ENCODE data around the gene NTSR2.
"Not testable (repeated sequence)": the region's sequence is repeated elsewhere in the genome, so short reads cannot be mapped to it uniquely, and the experiment has no call there.

NTSR2 gene

DNA sequence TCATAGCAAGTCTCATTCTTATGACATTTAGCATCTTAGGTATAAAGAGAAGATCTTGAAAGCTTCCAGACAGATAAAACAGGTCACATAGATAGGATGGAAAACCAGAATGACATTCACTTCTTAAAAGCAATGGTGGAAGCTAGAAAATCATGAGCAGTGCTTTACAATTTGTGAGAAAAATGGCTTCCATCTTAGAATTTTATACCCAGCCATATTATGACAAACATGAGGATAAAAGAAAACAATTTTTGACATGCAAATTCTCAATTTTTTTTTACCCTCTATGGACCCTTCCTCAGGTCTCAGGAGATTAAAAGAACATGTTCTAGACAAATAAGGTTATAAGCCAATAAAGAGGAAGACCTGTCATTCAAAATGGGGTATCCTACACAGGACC is 7.1 kb downstream of the NTSR2 start:
- H3K79me1 ChIP-seq (ENCODE audit: low read depth, low read length), result no peaks in the 10 kb centered on the region

DNA sequence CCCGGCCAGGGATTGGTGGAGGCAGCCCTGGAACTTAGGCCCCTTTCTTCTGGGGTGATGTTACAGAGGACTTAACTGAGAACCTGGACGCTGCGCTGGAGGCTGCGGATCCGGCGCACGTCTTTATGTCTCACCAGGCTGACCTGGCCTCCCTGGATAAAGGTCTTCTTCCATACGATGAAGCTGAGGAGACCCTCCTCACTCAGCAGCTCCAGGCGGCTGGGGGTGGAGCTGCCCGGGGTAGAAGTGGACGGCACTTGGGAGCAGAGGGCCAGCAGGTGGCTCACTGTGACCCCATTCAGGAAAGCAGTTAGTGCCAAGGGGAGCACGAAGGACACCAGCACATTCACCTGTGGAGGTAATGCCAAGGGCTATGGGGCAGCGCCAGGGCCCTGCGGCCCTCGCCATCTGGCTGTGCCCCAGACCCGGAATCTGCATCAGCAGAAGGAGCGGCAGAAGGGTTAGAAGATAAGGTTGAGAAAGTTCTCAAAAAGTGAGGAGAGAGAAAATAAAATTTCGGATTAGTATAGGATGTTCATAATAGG is 8.0 kb downstream of the NTSR2 start:
- H3K27me3 ChIP-seq (ENCODE audit: control insufficient read depth in 3 of 3, insufficient read depth in 3 of 3, low read depth in 1 of 3, low read length in 3 of 3), result peaks cover 0 to 7% (median 0%) of the 10 kb centered on the region in 3 experiments
- DNase-seq (ENCODE audit: low spot score), result no peak
- no peak overlapping the region for H2AK5ac ChIP-seq (ENCODE audit: low read depth, low read length)

More for the DNA sequence above, 7.1 kb downstream of the NTSR2 start:
- no peak for DNase-seq (ENCODE audit: low spot score)
- no peak overlapping the region for H2BK5ac ChIP-seq (ENCODE audit: low read length)
- no peak overlapping the region for H3K9ac ChIP-seq (ENCODE audit: low read depth, low read length, poor library complexity)
- H3K18ac ChIP-seq (ENCODE audit: low read length), result no peak overlapping the region
- no peak overlapping the region for H2AK5ac ChIP-seq (ENCODE audit: low read depth, low read length)
- H3K4me3 ChIP-seq (ENCODE audit: low read length in 2 of 2), result no peak overlapping the region
- H2BK15ac ChIP-seq (ENCODE audit: low read length), result no peak overlapping the region
- H3K27ac ChIP-seq (replicated peaks; ENCODE audit: low read length), result no peak overlapping the region
- peaks cover 4 to 11% of the 10 kb centered on the region in 2 donors for H3K9me3 ChIP-seq (replicated peaks in 1 of 2; ENCODE audit: control insufficient read depth in 2 of 2, insufficient read depth in 1 of 2, low read depth in 1 of 2, low read length in 2 of 2)
- no peak overlapping the region for H3K14ac ChIP-seq (ENCODE audit: low read length)
- H2AFZ ChIP-seq (ENCODE audit: low read length), result no peak overlapping the region
- no peaks in the 10 kb centered on the region for H3K4me1 ChIP-seq (ENCODE audit: control insufficient read depth in 2 of 2, insufficient read depth in 1 of 2, low read depth in 1 of 2, low read length in 2 of 2)
- H4K91ac ChIP-seq (ENCODE audit: low read depth, low read length, poor library complexity), result no peak overlapping the region
- no peak overlapping the region for H2BK120ac ChIP-seq (ENCODE audit: low read depth, low read length)
- no peak overlapping the region for H3K4ac ChIP-seq (ENCODE audit: low read length)
- H4K8ac ChIP-seq (ENCODE audit: low read depth, low read length), result no peak overlapping the region
- H3K27me3 ChIP-seq (ENCODE audit: control insufficient read depth in 3 of 3, insufficient read depth in 3 of 3, low read depth in 1 of 3, low read length in 3 of 3), result peaks cover 0 to 13% (median 2%) of the 10 kb centered on the region in 3 experiments
- no peak overlapping the region for H3K23ac ChIP-seq (ENCODE audit: low read depth, low read length, poor library complexity)
- H2BK12ac ChIP-seq (ENCODE audit: low read length), result no peak overlapping the region
- H3K36me3 ChIP-seq (replicated peaks in 1 of 2; ENCODE audit: control insufficient read depth in 2 of 2, insufficient read depth in 2 of 2, low read length in 2 of 2), result no peaks in the 10 kb centered on the region
- H3K4me2 ChIP-seq (ENCODE audit: insufficient read depth, low read length, poor library complexity, severe bottlenecking), result no peak overlapping the region

GRCh38 chr2:11660396-11660795 is 9.6 kb downstream of the NTSR2 start:
- DNase-seq (ENCODE audit: low spot score); H2AFZ ChIP-seq (ENCODE audit: low read length); H3K4me3 ChIP-seq (ENCODE audit: low read length in 2 of 2); H3K18ac ChIP-seq (ENCODE audit: low read length); H3K4ac ChIP-seq (ENCODE audit: low read length); H4K91ac ChIP-seq (ENCODE audit: low read depth, low read length, poor library complexity); H2AK5ac ChIP-seq (ENCODE audit: low read depth, low read length); H3K14ac ChIP-seq (ENCODE audit: low read length); H3K4me1 ChIP-seq (ENCODE audit: control insufficient read depth in 2 of 2, insufficient read depth in 1 of 2, low read depth in 1 of 2, low read length in 2 of 2); H3K27me3 ChIP-seq (ENCODE audit: control insufficient read depth in 3 of 3, insufficient read depth in 3 of 3, low read depth in 1 of 3, low read length in 3 of 3); H3K9ac ChIP-seq (ENCODE audit: low read depth, low read length, poor library complexity); H2BK12ac ChIP-seq (ENCODE audit: low read length); H3K36me3 ChIP-seq (replicated peaks in 1 of 2; ENCODE audit: control insufficient read depth in 2 of 2, insufficient read depth in 2 of 2, low read length in 2 of 2); H3K79me1 ChIP-seq (ENCODE audit: low read depth, low read length); H3K23ac ChIP-seq (ENCODE audit: low read depth, low read length, poor library complexity); H3K27ac ChIP-seq (replicated peaks; ENCODE audit: low read length); H4K8ac ChIP-seq (ENCODE audit: low read depth, low read length); H3K4me2 ChIP-seq (ENCODE audit: insufficient read depth, low read length, poor library complexity, severe bottlenecking); H2BK120ac ChIP-seq (ENCODE audit: low read depth, low read length); H2BK15ac ChIP-seq (ENCODE audit: low read length); H2BK5ac ChIP-seq (ENCODE audit: low read length): not testable (repeated sequence)
- WGBS, 2 donors (ENCODE audit: extremely low coverage in 2 of 2, insufficient read length in 2 of 2, insufficient replicate concordance in 1 of 2), result no CpG with 5 or more reads among the region's 2 CpGs
- peaks cover 6 to 11% of the 10 kb centered on the region in 2 donors for H3K9me3 ChIP-seq (replicated peaks in 1 of 2; ENCODE audit: control insufficient read depth in 2 of 2, insufficient read depth in 1 of 2, low read depth in 1 of 2, low read length in 2 of 2)

More for the DNA sequence above, 8.0 kb downstream of the NTSR2 start:
- Histone ChIP-seq H3K9me3 (replicated peaks in 1 of 2; ENCODE audit: control insufficient read depth in 2 of 2, insufficient read depth in 1 of 2, low read depth in 1 of 2, low read length in 2 of 2) (peaks cover 6 to 11% of the 10 kb centered on the region in 2 donors), H3K18ac (ENCODE audit: low read length) (no peak overlapping the region), H3K36me3 (replicated peaks in 1 of 2; ENCODE audit: control insufficient read depth in 2 of 2, insufficient read depth in 2 of 2, low read length in 2 of 2) (no peaks in the 10 kb centered on the region), H2AFZ (ENCODE audit: low read length) (no peak overlapping the region), H3K4ac (ENCODE audit: low read length) (no peak overlapping the region), H3K4me1 (ENCODE audit: control insufficient read depth in 2 of 2, insufficient read depth in 1 of 2, low read depth in 1 of 2, low read length in 2 of 2) (no peaks in the 10 kb centered on the region), H2BK15ac (ENCODE audit: low read length) (no peak overlapping the region), H3K23ac (ENCODE audit: low read depth, low read length, poor library complexity) (peak overlapping the region; percentile 81), H3K4me2 (ENCODE audit: insufficient read depth, low read length, poor library complexity, severe bottlenecking) (no peak overlapping the region), H4K91ac (ENCODE audit: low read depth, low read length, poor library complexity) (no peak overlapping the region), H3K27ac (replicated peaks; ENCODE audit: low read length) (no peak overlapping the region), H2BK120ac (ENCODE audit: low read depth, low read length) (no peak overlapping the region), H3K14ac (ENCODE audit: low read length) (no peak overlapping the region), H4K8ac (ENCODE audit: low read depth, low read length) (no peak overlapping the region), H3K9ac (ENCODE audit: low read depth, low read length, poor library complexity) (no peak overlapping the region), H2BK12ac (ENCODE audit: low read length) (no peak overlapping the region), H2BK5ac (ENCODE audit: low read length) (no peak overlapping the region), H3K4me3 (ENCODE audit: low read length in 2 of 2) (no peak overlapping the region), H3K79me1 (ENCODE audit: low read depth, low read length) (no peaks in the 10 kb centered on the region)
- 100% methylated on average over 1 to 2 of the region's 18 CpGs for WGBS, 2 donors (ENCODE audit: extremely low coverage in 2 of 2, insufficient read length in 2 of 2, insufficient replicate concordance in 1 of 2)

DNA sequence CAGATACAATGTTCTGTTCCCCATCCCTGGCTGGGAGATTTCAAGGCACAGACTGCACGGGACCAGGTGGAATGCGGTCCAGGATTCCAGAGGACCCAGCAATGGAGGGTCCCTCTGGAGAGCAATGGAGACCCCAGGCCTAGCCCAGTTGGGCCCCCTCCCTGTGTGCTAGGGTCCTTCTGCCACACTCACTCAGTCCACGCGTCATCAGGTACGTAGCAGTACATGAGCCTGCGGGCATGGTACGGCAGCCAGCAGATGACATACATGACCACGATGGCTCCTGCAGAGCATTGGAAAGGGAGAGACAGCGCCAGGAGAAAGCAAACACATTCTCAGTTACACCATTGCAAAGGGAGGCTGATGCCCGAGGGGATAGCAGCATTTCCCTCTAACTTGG is 10.1 kb downstream of the NTSR2 start:
- Histone ChIP-seq H3K23ac (ENCODE audit: low read depth, low read length, poor library complexity) (no peak overlapping the region), H3K14ac (ENCODE audit: low read length) (no peak overlapping the region), H3K9ac (ENCODE audit: low read depth, low read length, poor library complexity) (no peak overlapping the region), H2AFZ (ENCODE audit: low read length) (no peak overlapping the region), H3K79me1 (ENCODE audit: low read depth, low read length) (no peaks in the 10 kb centered on the region), H2AK5ac (ENCODE audit: low read depth, low read length) (no peak overlapping the region), H2BK5ac (ENCODE audit: low read length) (no peak overlapping the region), H3K18ac (ENCODE audit: low read length) (peak overlapping the region; percentile 62), H4K91ac (ENCODE audit: low read depth, low read length, poor library complexity) (no peak overlapping the region), H3K27me3 (ENCODE audit: control insufficient read depth in 3 of 3, insufficient read depth in 3 of 3, low read depth in 1 of 3, low read length in 3 of 3) (no peaks in the 10 kb centered on the region), H3K4me3 (ENCODE audit: low read length in 2 of 2) (peak overlapping the region in 1 of 2 donors; percentile 46), H2BK120ac (ENCODE audit: low read depth, low read length) (no peak overlapping the region), H3K4me1 (ENCODE audit: control insufficient read depth in 2 of 2, insufficient read depth in 1 of 2, low read depth in 1 of 2, low read length in 2 of 2) (no peaks in the 10 kb centered on the region), H3K36me3 (replicated peaks in 1 of 2; ENCODE audit: control insufficient read depth in 2 of 2, insufficient read depth in 2 of 2, low read length in 2 of 2) (no peaks in the 10 kb centered on the region), H3K27ac (replicated peaks; ENCODE audit: low read length) (no peak overlapping the region), H3K4ac (ENCODE audit: low read length) (no peak overlapping the region), H4K8ac (ENCODE audit: low read depth, low read length) (no peak overlapping the region), H2BK15ac (ENCODE audit: low read length) (no peak overlapping the region), H2BK12ac (ENCODE audit: low read length) (no peak overlapping the region), H3K4me2 (ENCODE audit: insufficient read depth, low read length, poor library complexity, severe bottlenecking) (no peak overlapping the region), H3K9me3 (replicated peaks in 1 of 2; ENCODE audit: control insufficient read depth in 2 of 2, insufficient read depth in 1 of 2, low read depth in 1 of 2, low read length in 2 of 2) (peaks cover 6 to 11% of the 10 kb centered on the region in 2 donors)
- DNase-seq (ENCODE audit: low spot score), result no peak
- WGBS, 2 donors (ENCODE audit: extremely low coverage in 2 of 2, insufficient read length in 2 of 2, insufficient replicate concordance in 1 of 2), result no CpG with 5 or more reads among the region's 10 CpGs

Data from neuronal stem cell (in vitro differentiated cells).